HG02938 (cell line): ENCODE data around the gene DCP1A.
"Not testable (repeated sequence)": the region's sequence is repeated elsewhere in the genome, so short reads cannot be mapped to it uniquely, and the experiment has no call there.

Source experiments
- ATAC-seq: cut with Tn5 transposase; IDR thresholded peaks from one replicate; pipeline ENCODE4 v1.9.1; 2021; ENCODE audit warnings: mild to moderate bottlenecking, moderate library complexity; ENCODE audit not compliant: unreplicated experiment

The DCP1A gene

DNA sequence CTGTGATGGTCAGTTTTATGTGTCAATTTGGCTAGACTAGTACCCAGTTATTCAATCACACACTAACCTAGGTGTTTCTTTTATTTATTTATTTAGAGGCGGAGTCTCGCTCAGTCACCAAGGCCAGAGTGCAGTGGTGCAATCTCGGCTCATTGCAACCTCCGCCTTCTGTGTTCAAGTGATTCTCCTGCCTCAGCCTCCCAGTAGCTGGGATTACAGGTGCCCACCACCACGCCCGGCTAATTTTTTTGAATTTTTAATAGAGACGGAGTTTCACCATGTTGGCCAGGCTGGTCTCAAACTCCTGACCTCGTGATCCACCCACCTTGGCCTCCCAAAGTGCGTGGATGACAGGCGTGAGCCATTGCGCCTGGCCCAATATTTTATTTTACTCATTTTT lies 78.2 kb downstream of the DCP1A start:
- ATAC-seq, result not testable (repeated sequence)

GRCh38 chr3:53267766-53268165 lies 79.6 kb downstream of the DCP1A start:
- no peak for ATAC-seq

GRCh38 chr3:53264718-53265117 lies 82.6 kb downstream of the DCP1A start:
- ATAC-seq, result no peak

DNA sequence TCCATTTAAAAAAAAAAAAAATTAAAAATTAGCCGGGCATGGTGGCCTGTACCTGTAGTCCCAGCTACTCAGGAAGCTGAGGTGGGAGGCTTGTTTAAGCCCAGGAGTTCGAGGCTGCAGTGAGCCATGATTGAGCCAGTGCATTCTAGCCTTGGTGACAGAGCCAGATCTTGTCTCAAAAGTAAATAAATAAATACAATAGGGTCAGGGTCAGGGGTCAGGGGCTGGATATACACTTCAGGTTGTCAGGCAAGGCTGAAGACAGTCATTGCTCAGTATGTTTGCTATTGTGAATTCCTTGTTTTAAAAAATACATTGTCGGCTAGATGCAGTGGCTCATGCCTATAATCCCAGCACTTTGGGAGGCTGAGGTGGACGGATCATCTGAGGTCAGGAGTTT lies 83.4 kb downstream of the DCP1A start:
- ATAC-seq, result no peak

- ATAC-seq, result no peak
These were observed 85.6 kb downstream of the DCP1A start for GRCh38 chr3:53261712-53262111.

DNA sequence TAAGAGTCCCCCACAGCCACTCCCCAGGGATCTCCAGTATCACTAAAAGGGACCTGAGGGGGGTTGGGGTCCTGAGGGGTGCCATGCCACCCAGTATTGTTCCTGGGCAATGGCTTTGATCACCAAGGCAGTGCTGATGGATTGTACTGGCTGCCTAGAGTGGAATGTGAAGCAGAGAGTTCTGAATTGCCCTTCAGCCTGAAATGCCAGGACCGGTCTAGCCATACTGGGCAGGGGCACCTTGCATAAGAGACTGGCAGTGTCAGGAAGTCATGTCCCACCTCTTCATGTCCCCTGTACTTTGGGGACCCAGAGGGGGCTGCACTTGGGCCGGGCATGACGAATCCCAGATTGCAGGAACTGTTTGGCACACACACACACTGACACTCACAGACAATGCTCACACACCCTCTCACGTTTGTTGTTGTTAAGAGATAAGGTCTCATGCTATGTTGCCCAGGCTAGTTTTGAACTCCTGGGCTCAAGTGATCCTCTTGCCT lies 87.0 kb downstream of the DCP1A start:
- no peak for ATAC-seq

DNA sequence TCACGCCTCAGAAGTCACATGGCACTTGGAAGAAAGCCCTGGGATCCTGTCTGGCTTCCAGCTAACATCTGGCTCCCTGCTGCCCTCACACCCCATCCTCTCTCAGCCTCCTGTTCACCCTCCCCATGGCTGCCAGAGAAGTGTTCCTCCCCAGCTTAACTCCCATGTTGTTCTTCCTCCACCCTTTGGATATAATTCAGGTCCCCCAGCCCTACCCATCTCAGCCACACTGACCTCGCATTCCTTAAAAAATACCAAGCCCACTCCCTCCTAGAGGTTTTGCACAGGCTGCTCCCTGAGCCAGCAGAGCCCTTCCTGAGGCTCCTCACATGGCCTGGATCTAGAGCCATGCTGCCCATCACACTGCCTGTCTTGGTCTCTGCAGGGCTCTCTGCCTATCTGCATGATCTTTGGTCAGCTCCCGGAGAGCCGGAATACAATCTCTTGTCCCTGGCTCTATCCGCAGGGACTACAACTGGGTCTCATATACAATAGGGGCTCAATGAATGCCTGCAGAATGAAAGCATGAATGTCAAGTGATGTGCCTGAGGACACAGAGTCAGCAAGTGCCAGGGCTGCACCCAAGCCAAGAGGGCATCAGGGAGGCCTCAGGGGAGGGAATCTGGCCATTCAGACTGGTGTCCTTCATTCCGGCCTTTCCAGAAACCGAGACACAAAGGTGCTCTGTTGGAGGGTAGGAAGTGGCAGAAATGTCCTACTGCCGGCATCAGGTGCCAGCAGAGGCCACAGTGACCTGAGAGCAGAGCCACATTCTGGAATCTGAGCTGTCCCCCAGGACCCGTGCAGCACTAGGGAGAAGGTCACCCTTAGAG lies 87.7 kb downstream of the DCP1A start:
- no peak for ATAC-seq

GRCh38 chr3:53258600-53259426 lies 88.5 kb downstream of the DCP1A start:
- no peak for ATAC-seq

- ATAC-seq, result no peak
These were observed 89.9 kb downstream of the DCP1A start for GRCh38 chr3:53257465-53257864.

DNA sequence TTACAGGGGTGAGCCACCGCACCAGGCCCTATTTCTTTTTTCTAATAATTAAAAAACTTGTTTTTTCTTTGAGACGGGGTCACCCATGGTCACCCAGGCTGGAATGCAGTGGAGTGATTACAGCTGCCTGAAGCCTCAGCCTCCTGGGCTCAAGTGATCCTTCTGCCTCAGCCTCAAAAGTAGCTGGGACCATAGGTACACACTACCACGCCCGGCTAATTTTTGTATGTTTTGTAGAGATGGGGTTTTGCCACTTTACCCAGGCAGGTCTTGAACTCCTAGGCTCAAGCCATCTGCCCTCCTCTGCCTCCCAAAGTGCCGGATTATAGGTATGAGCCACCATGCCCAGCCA lies 90.7 kb downstream of the DCP1A start:
- no peak for ATAC-seq

DNA sequence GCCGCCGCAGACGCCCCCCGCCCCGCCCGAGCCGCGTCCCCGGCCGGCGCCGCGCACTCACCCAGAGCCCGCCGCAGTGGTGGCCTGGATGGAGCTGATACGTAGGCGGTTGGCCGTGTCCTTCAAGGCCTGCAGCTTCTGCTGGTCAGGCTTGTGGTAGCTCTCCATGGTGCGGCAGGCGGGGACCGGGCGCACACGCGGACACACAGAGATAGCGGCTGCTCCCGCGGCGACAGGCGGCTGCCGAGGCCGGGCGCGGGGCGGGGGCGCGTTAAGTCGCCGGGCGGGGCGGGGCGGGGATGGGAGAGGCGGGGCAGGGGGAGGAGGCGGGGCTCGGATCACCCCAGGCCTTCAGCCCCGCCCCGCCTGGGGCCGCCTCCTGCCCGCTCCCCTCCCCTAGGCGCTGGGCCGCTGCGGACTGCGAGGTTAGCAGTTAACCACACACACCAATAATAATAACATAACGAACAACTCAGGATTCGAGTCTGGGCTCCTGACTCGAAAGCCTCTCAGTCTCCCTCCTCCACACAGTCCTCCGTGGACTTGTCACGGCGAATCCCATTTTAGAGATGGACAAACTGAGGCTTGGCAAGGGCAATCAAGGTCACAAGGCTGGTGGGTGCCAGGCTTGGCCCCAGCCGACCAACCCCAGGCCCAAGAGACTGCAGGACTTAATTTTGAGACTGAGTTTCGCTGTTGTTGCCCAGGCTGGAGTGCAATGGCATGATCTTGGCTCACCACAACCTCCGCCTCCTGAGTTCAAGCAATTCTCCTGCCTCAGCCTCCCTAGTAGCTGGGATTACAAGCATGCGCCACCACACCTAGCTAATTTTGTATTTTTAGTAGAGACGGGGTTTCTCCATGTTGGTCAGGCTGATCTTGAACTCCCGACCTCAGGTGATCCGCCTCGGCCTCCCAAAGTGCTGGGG lies 91.3 kb downstream of the DCP1A start, which contains the start of gene TKT:
Gene TKT (minus strand): TSS at position 248 of the 929 bp plus-strand sequence. CDS start 80 bp downstream, at position 168.
- ATAC-seq, result peak; percentile 47

- ATAC-seq, result peak; percentile 35
These were observed 91.9 kb downstream of the DCP1A start for GRCh38 chr3:53255423-53255774.

GRCh38 chr3:53254509-53255422 lies 92.6 kb downstream of the DCP1A start:
- ATAC-seq, result peak; percentile 37

DNA sequence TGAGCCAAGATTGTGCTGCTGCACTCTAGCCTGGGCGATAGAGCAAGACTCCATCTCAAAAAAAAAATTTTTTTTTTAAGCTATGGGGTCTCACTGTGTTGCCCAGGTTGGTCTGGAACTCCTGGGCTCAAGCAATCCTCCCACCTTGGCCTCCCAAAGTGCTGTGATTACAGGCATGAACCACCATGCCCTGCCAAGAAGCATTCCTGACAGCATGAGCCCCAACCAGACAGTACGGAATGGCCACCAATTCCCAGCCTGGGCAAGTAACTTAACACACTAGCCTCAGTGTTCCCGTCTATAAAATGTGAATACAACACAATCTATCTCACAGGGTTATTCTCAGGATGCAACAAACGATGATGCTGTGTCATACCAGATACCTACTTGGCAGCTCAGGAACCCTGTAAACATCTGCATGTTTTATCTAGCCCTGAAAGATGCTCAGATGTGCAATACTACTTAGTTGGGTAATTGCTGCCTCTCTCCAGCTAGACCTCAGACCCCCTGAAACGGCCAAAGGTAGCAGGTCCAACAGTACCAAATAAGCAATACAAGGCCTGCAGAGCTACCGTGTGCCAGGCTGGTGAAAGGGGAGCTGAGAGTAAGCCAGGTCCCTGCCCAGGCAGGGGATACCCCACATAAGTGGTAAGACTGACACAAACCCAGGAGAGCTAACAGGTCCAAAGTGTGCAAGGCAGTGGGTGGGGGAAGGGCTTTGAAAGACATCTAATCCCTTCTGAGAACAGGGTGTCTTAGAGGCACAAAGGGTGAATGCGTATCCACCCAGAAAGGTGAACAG lies 93.4 kb downstream of the DCP1A start:
- ATAC-seq, result no peak

GRCh38 chr3:53252947-53253322 lies 94.4 kb downstream of the DCP1A start:
- not testable (repeated sequence) for ATAC-seq

- no peak for ATAC-seq
These were observed 95.0 kb downstream of the DCP1A start for GRCh38 chr3:53252096-53252946.

GRCh38 chr3:53250881-53251605 lies 96.3 kb downstream of the DCP1A start:
- ATAC-seq, result no peak
